Measurements from ENCODE around the gene INAFM1.

DNA sequence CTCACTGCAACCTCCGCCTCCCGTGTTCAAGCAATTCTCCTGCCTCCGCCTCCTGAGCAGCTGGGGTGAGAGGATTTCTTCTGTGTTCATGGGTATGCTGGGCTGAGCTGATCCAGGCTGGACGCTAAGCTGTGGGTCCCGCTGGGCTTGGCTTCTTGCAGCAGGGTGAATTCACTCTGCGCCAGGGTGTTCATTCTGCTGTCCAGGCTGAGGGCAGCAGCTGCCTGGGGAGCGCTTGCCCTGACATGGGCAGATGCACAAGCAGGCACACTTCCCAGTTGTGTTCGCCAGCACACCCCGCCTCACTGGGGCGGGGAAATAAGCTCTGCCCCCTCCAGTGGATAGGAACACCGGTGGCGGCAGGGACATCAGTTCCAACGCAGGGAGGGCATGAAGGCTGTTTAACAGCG, 7.3 kb upstream of the INAFM1 start:
- TF ChIP-seq, protein P1, sequence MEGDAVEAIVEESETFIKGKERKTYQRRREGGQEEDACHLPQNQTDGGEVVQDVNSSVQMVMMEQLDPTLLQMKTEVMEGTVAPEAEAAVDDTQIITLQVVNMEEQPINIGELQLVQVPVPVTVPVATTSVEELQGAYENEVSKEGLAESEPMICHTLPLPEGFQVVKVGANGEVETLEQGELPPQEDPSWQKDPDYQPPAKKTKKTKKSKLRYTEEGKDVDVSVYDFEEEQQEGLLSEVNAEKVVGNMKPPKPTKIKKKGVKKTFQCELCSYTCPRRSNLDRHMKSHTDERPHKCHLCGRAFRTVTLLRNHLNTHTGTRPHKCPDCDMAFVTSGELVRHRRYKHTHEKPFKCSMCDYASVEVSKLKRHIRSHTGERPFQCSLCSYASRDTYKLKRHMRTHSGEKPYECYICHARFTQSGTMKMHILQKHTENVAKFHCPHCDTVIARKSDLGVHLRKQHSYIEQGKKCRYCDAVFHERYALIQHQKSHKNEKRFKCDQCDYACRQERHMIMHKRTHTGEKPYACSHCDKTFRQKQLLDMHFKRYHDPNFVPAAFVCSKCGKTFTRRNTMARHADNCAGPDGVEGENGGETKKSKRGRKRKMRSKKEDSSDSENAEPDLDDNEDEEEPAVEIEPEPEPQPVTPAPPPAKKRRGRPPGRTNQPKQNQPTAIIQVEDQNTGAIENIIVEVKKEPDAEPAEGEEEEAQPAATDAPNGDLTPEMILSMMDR (IDR thresholded peaks at IDR 0.05; ENCODE audit: poor library complexity) = no peak
- TF ChIP-seq EZH2 (IDR thresholded peaks at IDR 0.05; ENCODE audit: borderline replicate concordance) = no peak
